GM18861 (cell line): Measurements from ENCODE around the gene ROR2.
"Not testable (repeated sequence)": the region's sequence is repeated elsewhere in the genome, so short reads cannot be mapped to it uniquely, and the experiment has no call there.

Experiments
- ATAC-seq: cut with Tn5 transposase; IDR thresholded peaks from one replicate; pipeline ENCODE4 v1.9.1; 2021; ENCODE audit not compliant: unreplicated experiment

The ROR2 gene

DNA sequence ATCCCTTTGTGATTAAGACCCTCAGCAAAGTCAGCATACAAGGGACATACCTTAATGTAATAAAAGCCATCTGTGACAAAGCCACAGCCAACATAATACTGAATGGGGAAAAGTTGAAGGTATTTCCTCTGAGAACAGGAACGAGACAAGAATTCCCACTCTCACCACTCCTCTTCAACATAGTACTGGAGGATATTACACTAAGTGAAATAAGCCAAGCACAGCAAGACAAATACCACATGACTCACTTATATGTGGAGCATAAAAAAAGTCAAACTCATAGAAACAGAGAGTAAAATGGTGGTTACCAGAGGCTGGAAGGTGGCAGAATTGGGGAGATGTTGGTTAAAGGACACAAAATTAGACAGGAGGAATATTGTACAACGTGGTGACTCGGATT lies 408.3 kb downstream of the ROR2 start:
- no peak for ATAC-seq

DNA sequence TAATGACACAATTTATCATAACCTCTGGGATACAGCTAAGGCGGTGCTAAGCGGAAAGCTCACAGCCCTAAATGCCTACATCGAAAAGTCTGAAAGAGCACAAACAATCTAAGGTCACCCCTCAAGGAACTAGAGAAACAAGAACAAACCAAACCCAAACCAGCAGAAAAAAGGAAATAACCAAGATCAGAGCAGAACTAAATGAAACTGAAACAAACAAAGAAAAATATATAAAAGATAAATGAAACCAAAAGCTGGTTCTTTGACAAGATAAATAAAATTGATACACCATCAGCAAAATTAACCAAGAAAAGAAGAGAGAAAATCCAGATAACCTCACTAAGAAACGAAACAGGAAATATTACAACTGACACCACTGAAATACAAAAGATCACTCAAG lies 409.5 kb downstream of the ROR2 start:
- not testable (repeated sequence) for ATAC-seq

DNA sequence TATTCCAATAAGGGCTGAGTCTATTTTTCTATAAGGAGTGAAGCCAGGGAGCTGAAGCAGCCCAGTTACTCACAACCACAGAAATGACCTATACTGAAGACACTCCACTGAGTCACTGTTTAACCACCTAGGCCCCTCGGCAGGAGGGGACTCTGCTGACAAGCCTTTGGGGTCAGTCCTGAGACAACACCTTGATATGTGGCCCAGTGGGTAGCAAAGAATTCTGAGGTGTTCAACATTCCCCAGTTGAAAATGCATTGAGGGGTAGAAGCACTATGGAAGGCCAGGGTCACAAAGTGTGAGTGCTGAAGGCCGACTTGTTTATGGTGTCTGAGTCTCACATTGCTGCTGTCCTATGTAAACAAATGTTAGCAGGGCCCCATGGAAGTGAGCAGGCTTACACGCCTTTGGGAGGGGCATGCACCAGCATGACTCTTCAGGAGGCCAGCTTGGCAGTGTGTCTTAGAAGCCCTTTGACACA lies 413.8 kb downstream of the ROR2 start:
- no peak for ATAC-seq

DNA sequence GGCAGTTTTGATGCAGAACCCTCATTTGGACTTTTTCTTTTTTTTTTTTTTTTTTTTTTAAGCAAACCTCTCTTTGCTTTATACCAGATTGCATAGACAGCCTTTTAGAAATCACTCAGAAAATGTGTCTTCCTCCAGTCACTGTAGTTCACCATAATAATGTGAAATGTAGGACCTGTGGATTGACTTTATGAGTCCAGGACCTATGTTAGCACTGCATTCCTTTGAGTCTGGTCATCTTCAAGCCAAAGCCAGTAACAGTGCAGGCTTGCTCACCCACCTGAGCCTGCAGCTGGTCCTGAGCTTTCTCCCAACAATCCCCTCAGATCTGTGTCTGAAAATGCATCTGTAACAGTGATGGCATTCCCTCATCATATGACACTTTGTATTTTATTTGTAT lies 415.7 kb downstream of the ROR2 start:
- no peak for ATAC-seq

DNA sequence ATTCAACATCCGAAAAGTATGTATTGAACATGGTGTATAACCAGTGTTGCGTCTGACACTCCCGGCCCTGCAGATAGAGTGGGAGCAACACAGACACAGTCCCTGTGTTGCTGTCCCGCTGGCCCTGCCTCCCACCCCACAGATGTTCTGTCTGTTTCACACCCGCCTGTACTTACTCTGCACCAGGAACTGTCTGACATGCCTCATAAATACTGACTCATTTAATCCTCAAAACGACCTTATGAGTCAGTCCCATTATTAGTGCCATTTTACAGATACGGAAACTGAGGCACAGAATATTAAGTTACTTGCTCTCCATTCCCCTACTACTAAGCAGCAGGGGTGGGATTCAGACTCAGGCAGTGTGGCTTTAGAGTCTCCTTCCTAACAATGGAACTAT lies 416.6 kb downstream of the ROR2 start:
- no peak for ATAC-seq

DNA sequence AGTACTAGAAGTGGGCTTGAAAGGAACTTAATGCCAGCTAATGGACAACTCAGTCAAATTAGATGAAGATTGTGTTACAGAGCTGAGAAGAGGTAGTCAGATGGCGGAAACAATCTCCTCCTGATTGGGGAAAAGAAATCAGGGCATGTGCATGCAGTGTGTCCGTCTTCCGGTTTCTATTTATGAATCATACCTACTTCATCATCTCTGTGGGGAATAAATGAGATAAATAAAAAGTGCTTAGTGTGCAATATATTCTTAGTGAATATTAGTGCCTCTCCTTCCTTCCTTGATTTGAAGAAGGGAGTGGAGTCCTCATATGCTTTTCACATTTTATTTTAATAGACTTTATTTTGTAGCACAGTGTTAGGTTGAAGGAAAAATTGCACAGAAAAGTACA lies 417.7 kb downstream of the ROR2 start:
- no peak for ATAC-seq

DNA sequence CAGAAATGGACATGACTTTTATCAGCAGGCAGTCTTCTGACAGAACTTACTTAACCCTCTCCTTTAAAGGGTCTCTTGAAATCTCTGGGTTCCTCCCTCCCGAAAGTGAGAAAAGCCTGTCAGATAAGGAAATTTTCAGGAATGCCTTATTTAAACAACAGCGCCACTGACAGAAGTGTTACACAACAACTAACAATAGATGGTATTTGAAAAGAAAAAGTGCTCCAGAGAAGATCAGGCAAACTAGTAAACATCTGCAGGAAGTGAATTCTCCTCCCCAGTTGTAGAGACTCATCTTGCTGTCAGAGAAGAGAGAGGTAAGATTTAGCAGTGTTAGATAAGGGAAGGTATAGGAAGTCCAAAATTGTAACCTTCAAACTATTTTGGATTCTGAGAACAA lies 419.2 kb downstream of the ROR2 start:
- ATAC-seq = no peak

DNA sequence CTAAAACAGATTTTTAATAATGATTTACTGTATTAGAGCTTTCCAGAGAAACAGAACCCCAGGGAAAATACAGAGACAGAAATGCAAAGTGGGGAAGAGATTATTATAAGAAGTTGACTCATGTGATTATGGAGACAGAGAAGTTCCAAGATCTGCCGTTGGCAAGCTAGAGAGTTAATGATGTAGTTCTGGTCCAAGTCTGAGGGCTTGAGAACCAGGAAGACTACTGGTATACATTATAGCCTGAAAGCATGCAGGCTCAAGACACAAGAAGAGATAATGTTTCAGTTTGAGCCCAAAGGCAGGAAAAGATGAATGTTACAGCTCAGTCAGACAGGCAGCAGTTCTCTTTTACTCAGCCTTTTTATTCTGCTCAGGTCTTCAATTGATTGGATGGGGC lies 427.5 kb downstream of the ROR2 start:
- ATAC-seq = no peak

DNA sequence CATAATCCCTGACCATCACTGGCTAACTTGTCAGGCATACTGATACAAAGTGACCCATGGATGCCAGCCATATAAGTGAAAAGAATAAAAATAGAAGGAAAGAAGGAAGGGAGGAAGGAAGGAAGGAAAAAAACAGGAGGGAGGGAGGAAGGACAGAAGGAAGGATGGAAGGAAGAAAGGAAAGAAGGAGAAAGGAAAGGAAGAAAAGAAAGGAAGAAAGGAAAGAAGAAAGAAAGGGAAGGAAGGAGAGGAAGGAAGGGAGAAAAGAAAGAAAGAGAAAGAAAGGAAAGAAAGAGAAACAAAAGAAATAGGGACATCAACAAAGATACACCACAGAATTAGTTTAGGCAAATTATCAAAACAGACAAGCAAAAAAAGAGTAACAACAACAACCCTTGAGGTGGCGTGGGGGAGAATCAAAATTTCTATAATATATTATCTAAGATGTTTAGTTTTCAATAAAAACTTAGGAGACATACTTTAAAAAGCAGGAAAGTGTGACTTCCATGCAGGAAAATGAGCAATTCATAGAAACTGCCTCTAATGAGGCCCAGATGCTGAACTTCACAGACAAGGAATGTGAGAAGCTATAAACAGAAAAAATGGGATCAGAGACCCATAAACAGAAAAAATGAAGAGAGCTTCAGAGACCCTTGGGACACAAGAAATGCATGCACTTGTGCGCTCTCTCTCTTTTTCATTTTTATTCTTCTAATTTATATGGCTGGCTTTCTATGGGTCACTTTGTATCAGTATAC lies 430.3 kb downstream of the ROR2 start:
- no peak for ATAC-seq

DNA sequence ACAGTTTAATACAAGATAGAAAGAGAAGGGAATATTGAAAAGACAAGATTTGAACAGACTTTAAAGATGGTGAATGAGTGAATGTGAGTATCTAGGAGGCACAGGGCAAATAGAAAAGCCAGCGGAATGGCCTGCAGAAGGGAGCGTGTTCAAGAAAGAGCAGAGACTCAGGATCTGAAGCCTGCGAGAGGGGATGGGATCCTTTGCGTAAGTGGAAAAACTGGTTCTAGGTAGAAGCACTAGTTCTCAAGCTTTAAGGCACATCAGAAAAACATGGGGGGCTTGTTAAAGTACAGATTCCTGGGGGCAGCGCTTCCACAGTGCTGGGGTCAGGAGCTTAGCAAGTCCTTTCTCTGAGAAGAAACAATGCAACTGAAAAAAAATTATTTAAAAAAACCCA lies 431.6 kb downstream of the ROR2 start:
- no peak for ATAC-seq

DNA sequence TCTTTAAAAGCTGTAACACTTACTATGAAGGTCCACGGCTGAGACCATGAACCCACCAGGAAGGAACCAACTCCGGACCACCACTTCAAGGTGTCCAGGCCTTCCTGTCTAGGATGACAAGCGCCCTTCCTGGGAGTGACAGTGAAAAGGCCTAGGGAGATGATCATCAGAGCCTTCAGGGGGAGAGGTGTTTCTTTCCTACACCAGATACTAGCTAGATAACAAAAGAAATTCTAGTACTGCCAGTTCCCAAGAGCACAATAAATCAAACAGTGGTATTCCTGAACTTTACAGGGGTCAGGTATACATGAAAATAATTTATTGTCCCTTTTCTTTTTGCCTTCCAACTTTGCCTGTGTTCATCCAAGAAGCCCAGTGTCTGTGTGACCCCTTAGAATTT lies 432.2 kb downstream of the ROR2 start:
- ATAC-seq = no peak

DNA sequence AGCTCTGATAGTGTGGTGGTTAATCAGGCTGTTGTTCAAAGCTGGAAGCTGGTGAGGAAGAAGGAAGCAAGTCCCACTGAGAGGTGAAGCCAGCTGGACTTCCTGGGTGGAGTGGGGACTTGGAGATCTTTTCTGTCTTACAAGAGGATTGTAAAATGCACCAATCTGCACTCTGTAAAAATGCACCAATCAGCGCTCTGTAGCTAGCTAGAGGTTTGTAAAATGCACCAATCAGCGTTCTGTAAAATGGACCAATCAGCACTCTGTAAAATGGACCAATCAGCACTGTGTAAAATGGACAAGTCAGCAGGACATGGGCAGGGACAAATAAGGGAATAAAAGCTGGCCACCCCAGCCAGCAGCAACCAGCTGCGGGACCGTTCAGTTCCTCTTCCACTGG lies 432.7 kb downstream of the ROR2 start:
- ATAC-seq = not testable (repeated sequence)

DNA sequence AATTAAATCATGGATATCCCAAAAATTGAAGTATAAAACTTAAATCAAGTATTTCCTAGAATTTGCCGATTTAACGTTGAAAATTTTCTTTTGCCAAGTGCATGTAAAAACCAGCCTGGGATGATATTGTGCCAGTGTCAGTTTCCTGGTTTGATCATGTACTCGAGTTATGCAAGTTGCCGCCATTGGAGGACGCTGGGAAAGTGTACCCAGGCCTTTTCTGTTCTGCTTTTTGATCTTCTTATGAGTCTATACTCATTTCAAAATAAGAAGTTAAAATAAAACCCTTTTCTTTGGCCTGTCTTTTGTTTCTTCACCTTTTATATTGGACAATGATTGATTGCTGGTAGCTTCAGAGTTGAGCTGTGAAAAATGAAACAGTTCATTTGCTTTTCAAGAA lies 433.3 kb downstream of the ROR2 start:
- ATAC-seq = no peak

DNA sequence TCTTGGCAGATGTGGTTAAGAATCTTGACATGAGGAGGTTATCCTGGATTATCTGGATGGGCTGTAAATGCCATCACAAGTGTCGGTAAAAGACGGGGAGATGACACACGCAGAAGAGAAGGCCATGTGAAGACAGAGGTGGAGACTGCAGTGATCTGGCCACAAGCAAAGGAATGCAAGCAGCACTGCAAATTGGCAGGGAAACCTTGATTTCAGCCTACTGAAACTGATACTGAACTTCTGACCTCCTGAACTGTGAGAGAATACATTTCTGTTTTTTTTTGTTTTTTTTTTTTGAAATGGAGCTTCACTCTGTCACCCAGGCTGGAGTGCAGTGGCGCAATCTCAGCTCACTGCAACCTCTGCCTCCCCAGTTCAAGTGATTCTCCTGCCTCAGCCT lies 433.9 kb downstream of the ROR2 start:
- ATAC-seq = no peak

DNA sequence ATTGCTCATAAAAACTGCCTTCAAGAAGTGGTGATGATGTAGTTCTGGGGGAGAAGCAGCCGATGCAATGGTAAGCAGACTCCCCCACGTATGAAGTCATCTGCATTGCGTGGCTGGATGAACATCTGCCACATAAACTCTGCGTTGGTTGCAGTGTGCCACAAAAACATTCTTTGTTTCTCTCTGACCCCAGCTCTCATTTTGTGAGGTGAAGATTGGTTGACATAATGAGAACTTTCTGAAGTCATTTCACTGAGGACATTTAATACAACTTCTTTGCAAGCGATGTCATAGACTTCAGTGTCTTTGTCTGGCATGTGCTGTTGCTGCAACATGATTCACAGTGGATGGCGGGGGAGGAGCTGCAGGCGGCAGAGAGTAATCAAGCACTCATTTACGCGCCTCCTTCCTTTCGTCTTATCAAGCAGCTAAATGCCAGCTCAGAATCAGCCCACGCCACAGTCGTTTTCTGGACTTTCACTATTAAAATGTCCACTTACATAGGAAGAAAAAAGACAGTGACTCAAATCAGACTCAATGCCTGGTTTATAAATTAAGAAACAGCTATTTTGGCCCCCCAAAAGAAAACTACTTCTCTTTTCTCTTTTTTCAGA lies 434.8 kb downstream of the ROR2 start:
- peak; percentile 71 for ATAC-seq
